ENCODE data around the gene BCLAF1.
A peak's percentile ranks its signal among the peaks of the same experiment; 100 is the strongest.

Gene BCLAF1

GRCh38 chr6:136334853-136335252 is 45.2 kb upstream of the BCLAF1 start:
- TF ChIP-seq, protein P1, sequence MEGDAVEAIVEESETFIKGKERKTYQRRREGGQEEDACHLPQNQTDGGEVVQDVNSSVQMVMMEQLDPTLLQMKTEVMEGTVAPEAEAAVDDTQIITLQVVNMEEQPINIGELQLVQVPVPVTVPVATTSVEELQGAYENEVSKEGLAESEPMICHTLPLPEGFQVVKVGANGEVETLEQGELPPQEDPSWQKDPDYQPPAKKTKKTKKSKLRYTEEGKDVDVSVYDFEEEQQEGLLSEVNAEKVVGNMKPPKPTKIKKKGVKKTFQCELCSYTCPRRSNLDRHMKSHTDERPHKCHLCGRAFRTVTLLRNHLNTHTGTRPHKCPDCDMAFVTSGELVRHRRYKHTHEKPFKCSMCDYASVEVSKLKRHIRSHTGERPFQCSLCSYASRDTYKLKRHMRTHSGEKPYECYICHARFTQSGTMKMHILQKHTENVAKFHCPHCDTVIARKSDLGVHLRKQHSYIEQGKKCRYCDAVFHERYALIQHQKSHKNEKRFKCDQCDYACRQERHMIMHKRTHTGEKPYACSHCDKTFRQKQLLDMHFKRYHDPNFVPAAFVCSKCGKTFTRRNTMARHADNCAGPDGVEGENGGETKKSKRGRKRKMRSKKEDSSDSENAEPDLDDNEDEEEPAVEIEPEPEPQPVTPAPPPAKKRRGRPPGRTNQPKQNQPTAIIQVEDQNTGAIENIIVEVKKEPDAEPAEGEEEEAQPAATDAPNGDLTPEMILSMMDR (IDR thresholded peaks at IDR 0.05; ENCODE audit: low read depth, low read length), result peak; percentile 74
- DNase-seq, result peak; percentile 68
- H3K27me3 ChIP-seq (ENCODE audit: insufficient read depth, low read depth, severe bottlenecking), result no peaks in the 10 kb centered on the region

DNA sequence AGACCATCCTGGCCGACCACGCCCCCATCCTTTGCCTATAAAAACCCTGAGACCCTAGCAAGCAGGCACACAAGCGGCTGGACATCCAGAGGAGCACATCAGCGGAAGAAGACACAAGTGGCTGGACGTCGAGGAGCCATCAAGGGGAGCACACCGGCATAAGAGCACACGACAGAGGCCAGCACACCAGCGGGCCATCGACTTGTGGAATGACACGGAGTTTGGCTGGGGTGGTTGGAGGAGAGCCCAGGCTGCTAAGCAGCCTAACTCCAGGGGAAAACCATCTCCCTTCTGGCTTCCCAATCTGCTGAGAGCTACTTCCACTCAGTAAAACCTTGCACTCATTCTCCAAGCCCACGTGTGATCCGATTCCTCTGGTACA is 44.8 kb upstream of the BCLAF1 start:
- H3K27me3 ChIP-seq (ENCODE audit: insufficient read depth, low read depth, severe bottlenecking), result no peaks in the 10 kb centered on the region
- no peak overlapping the region for H3K4me3 ChIP-seq (ENCODE audit: low read depth, low read length)
- no peak for DNase-seq
- H3K36me3 ChIP-seq, result no peaks in the 10 kb centered on the region
- no peaks in the 10 kb centered on the region for H3K9me3 ChIP-seq (ENCODE audit: severe bottlenecking)
- H3K27ac ChIP-seq, result no peak overlapping the region
- TF ChIP-seq, protein P1 (IDR thresholded peaks at IDR 0.05; ENCODE audit: low read depth, low read length), result no peak

More at GRCh38 chr6:136334853-136335252, 45.2 kb upstream of the BCLAF1 start:
- Histone ChIP-seq H3K4me3 (ENCODE audit: low read depth, low read length) (no peak overlapping the region), H3K27ac (no peak overlapping the region), H3K36me3 (no peaks in the 10 kb centered on the region), H3K9me3 (ENCODE audit: severe bottlenecking) (no peaks in the 10 kb centered on the region)

DNA sequence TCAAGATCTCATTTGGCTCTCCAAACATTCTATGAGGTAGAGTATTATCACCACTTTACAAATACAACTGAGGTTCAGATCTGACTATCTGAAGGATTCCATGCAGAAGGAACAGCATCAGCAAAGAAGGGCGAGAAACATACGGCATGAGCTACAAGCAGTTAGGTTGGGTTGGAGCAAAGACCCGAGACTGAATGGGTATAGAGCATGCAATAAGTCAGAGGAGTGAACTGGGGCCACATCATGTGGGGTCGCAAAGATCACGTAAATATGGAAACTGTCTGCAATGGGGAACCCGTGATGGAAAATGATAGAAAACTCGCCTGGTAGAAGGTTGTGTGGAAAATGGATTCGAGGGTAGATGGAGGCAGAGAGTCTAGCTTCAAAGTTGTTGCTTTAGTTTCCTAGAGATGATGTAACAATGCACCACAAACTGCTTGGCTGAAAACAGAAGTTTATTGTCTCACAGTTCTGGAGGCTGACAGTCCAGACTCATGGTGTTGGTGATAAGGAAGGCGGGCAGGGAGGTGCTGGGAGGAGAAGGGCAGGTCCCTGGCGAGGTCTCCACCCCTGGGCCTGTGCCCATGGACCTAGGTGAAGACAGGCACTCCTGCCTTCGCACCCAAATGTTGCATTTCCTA is 44.3 kb upstream of the BCLAF1 start:
- Histone ChIP-seq H3K4me3 (ENCODE audit: low read depth, low read length) (no peak overlapping the region), H3K9me3 (ENCODE audit: severe bottlenecking) (no peaks in the 10 kb centered on the region), H3K36me3 (no peaks in the 10 kb centered on the region), H3K27me3 (ENCODE audit: insufficient read depth, low read depth, severe bottlenecking) (no peaks in the 10 kb centered on the region), H3K27ac (no peak overlapping the region)
- TF ChIP-seq, protein P1 (IDR thresholded peaks at IDR 0.05; ENCODE audit: low read depth, low read length), result no peak
- no peak for DNase-seq

DNA sequence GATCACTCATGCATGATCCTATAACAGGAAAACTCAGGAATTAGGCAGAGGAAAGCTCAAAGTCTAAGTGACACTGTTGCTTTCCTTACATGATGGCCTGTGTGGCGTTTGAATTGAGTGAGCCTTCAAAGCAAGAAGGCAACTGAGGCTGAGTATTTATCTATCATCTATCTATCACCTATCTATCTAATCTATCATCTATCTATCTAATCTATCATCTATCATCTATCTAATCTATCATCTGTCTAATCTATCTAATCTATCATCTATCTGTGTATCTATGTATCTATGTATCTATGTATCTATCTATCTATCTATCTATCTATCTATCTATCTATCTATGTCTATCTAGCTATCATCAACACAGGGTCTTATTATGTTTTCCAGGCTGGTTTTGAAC is 41.8 kb upstream of the BCLAF1 start:
- Histone ChIP-seq H3K27me3 (ENCODE audit: insufficient read depth, low read depth, severe bottlenecking) (no peaks in the 10 kb centered on the region), H3K36me3 (no peaks in the 10 kb centered on the region), H3K4me3 (ENCODE audit: low read depth, low read length) (no peak overlapping the region), H3K27ac (no peak overlapping the region), H3K9me3 (ENCODE audit: severe bottlenecking) (no peaks in the 10 kb centered on the region)
- DNase-seq, result no peak
- TF ChIP-seq, protein P1 (IDR thresholded peaks at IDR 0.05; ENCODE audit: low read depth, low read length), result no peak

DNA sequence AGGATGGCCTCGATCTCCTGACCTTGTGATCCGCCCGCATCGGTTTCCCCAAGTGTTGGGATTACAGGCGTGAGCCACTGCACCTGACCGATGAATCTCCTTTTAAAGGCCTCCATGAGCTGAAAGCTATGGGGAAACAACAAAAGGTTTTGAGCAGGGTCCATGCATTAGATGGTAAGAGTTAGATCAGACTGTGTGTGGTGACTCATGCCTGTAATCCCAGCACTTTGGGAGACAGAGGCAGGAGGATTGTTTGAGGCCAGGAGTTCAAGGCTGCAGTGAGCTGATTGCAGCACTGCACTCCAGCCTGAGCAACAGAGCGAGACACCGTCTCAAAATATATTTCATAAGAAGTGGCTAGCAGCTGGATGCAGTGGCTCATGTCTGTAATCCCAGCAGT is 41.0 kb upstream of the BCLAF1 start:
- Histone ChIP-seq H3K27ac (no peak overlapping the region), H3K36me3 (no peaks in the 10 kb centered on the region), H3K4me3 (ENCODE audit: low read depth, low read length) (no peak overlapping the region), H3K9me3 (ENCODE audit: severe bottlenecking) (no peaks in the 10 kb centered on the region), H3K27me3 (ENCODE audit: insufficient read depth, low read depth, severe bottlenecking) (no peaks in the 10 kb centered on the region)
- no peak for DNase-seq
- TF ChIP-seq, protein P1 (IDR thresholded peaks at IDR 0.05; ENCODE audit: low read depth, low read length), result no peak

DNA sequence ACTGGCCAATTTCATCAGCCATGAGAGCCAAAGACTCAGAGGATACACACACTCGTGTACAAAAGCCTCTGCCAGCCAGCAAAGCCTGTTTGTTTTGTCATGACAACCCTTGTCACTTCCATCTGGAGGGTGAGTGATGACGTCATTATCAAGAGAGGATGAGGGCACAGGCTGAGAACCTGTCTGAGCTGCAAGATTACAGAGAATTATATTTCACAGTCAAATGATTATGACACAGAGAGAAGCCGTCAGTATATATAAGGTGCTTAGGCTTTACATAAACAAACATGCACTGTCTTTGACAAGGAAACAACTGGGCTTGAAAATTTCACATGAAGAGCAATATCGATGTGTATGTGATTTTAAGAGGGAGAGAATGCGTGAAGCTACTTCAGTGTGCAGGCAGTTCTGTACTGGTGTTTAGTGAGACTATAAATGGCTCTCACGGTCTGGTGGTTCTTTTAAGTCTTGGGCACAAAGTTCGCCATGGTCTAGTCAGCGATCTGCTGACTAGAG is 36.5 kb upstream of the BCLAF1 start:
- DNase-seq, result peak; percentile 79
- Histone ChIP-seq H3K9me3 (ENCODE audit: severe bottlenecking) (no peaks in the 10 kb centered on the region), H3K36me3 (no peaks in the 10 kb centered on the region), H3K4me3 (ENCODE audit: low read depth, low read length) (peak overlapping the region; percentile 3; the same call in 1 of the 2 replicates), H3K27ac (peak overlapping the region; percentile 87), H3K27me3 (ENCODE audit: insufficient read depth, low read depth, severe bottlenecking) (no peaks in the 10 kb centered on the region)
- TF ChIP-seq, protein P1 (IDR thresholded peaks at IDR 0.05; ENCODE audit: low read depth, low read length), result no peak
